GM21717 (cell line): ENCODE measurements around the gene MFNG.

Source experiments
- ATAC-seq: cut with Tn5 transposase; IDR thresholded peaks from one replicate; pipeline ENCODE4 v1.9.1; 2021; ENCODE audit warnings: mild to moderate bottlenecking, moderate library complexity; ENCODE audit not compliant: unreplicated experiment

The MFNG gene

DNA sequence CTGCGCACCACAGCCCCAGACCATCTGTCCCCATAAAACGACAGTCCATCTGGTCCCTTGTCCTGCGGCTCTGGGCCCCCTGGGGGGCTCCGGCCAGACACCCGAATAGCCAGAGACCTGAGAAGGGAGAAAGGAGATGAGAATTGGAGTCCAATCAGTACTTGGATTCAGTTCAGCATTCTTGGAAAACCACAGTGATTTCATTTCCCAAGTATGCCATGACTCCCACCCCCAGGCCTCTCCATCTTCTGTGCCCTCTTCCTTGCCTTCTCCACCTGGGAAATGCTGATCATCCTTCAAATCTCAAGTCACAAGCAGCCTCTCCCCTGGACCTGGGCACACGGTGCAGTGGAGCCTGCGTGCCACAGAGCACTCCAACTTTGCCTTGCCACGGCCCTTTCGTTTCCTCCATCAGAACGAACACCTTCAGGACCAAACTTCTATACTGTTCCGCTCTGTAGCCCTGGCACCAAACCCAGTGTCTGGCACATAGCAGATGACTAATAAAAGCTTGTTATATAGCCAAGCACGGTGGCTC is 10.9 kb upstream of the MFNG start:
- no peak for ATAC-seq

DNA sequence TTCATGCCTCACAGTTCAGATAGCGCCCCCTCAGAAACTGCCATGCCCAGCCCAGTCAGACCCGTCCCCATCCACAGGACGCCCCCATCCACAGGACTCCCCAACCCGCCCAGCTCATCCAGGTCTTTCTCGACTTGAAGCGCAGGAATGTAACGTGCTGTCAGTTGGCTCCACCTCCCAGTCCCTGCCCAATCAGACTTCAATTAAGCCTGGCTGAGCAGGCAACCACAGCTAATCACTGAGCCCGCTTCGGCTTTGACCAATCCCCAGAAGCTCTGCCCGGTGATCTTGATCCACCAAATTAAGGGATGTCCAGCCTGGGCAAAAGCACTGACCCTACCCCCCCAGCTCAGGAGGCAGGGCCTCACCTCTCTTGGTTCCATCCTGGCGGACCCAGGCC is 10.5 kb upstream of the MFNG start:
- ATAC-seq = no peak

DNA sequence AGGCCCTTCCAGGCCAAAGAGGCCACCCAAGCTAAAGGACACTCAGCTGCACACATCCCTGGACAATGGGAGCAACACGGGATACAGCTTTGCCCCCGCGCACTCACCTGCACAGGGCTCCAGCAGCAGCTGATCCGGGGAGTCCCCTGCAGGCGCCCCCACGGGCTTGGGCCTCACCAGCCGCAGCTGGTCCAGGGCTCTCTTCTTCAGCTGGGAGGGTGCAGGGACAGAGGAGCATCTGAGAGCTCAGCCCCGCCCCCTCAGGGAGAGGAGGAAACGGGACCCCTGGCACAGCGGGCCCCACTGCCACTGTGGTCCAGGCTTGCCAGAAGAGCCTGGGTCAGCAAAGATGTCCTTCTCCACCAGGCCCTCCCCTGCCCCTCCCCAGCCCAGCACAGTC is 7.8 kb upstream of the MFNG start:
- no peak for ATAC-seq

DNA sequence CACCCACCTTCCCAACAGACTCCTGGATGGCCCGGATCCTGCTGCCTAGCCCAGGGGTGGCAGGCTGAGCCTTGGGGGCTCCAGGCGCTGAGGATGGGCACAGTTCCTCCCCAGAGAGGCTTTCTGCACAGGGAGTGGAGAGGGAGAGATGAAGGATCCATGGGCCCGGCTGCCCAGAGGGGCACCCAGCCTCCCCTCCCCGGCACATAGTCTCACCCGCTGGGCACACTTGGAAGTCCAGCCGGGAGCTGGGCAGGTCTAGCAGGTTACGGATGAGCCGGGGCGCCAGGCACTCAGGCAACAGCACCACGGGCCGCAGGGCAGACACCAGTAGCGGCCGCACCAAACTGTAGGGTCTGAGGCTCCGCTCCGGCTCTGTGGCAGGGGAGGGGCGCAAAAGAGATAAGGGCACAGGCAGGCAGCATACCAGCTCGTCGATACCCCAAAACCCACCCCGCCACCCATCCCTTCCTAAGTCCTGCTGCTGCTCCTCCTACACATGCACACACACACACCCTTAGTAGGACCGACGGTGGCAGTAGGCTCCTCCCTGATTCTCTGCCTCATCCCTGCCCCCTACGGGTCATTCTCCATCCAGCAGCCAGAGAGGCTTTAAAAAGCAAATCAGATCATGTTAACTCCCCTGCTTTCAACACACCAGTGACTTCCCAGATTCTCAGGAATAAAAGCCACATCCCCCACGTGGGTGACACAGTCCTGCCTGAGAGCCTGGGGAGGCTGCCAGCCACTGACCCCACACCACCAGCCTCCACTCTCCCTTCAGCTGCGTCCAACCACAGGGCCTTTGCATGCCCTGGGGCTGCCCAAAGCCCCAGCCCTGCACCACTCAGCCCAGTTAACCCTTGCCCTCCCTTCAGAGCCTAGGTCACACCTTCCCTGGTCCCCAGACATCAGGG is 6.5 kb upstream of the MFNG start:
- no peak for ATAC-seq

DNA sequence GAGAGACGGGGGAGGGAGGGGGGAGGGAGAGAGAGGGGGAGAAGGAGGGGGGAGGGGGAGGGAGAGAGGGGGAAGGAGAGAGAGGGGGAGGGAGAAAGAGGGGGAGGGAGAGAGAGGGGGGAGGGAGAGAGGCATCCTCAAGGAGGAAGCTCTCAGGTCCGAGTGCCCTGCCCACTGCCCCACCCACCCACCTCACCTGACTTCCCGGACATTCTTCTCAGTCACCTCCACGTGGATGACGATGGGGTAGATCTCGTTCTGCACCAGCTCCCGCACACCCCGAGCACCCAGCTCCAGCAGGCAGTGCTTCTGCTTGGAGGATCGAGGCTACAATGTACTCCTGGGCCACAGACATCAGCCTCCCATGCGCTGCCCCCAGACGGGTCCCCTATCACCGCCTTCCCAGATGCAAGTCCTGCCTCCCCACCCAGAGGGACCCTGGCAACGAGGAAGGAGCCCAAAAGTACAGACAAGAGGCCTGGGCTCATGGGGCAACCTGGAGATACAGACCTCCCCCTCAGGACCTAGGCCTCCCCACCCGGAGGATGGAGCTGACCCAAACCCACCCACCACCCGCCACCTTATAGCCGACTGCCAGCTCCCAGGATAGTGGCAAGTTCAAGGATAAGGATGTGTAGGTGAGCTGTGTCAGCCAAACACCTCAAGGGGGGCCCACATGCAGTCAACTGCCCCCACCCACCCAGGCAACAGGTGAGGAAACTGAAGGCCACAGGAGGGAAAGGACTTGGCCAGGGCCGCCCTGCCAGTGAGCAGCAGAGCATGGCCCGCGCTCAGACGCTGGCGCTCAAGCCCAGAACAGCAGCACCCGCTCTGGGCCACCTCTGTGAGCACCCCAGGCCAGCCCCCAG is 5.6 kb upstream of the MFNG start:
- ATAC-seq = no peak

DNA sequence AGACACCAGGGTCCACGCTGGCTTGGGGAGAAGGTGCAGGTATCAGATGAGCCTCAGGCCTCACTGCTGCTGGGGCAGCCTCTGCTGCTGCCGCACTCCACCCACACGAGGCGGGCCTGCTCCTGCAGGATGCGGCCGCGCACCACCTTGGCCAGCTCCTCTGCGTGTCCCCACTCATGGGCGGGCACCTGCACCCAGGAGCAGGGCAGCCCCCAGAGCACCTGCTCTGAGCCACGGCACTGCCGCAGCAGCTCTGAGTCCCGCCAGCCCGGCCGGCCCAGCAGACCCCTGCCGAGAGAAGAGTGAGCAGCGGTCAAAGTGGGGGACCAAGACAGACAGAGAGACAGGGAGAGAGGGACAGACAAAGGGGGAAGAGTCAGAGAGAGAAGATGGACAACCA is 4.9 kb upstream of the MFNG start:
- ATAC-seq = no peak

DNA sequence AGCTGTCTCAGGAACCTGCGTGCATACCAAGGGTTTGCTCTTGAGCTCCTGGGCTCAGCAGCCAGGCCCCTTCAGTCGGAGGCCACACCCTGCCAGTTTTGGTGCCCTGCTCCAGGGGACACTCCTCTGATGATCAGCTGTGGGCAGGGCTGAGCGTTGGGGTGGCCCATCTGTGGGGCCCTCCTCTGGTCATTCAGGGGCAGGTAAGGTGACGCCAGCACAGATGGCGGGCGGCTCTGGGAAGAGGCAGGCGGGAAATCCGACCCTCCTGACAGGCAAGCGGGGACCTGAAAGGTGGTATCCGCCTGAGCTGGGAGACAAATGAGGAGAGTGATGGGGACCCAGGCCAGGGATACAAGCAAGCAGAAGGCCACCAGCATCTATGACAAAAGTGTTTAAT is 3.8 kb upstream of the MFNG start:
- no peak for ATAC-seq

DNA sequence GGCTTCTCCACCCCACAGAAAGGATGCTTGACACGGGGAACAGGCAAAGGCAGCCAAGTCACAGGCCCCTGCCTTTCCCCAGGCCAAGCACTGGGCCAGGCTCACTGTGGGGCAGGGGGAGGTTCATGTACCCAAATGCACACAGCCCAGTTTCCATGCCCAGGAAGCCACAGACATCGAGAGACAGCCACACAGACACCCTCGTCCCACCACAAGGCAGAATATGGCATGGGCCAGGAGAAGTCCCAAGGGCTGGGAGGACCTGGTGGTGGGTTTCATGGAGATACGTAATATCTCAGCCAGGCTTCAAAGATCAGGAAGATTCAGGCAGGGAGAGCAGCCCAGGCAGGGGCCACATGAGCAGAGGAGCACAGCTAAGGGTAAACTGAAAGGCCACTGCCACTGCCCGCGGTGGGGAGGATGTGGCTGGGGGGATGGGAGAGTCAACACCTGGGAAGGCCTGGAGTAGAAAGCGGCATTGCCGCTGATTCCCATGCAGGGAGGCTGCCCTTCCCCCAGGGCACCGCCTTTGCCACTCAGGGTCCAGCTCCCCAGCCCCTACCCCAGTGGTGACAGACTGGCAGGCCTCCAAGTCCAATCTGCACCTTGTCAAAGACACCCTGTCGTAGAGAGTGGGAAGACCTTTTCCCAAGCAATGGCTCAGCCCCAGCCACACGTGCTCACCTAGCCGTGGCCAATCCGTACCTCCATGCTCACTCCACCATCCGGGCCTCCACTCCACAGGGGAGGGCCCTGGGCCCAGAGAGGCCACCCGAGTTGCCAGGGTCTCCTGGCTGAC is 2.4 kb upstream of the MFNG start:
- no peak for ATAC-seq

DNA sequence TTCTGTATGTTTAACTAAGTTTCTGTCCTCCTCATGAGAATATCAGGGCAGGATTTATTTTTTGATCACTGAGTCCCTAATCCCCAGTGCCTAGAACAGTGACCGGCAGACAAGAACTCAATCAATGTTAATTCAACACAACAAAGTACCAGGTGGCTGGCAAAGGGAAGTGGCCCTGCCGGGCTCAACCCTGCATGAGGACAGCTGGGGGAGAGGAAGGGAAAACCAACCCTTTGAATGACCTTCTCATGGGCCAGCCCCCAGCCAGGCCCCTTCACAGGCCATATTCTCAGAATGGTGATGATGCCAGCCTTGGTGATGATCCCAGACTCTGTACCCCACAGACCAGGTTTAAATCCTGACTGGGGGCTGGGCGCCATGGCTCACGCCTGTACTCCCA is 1.4 kb upstream of the MFNG start:
- no peak for ATAC-seq

DNA sequence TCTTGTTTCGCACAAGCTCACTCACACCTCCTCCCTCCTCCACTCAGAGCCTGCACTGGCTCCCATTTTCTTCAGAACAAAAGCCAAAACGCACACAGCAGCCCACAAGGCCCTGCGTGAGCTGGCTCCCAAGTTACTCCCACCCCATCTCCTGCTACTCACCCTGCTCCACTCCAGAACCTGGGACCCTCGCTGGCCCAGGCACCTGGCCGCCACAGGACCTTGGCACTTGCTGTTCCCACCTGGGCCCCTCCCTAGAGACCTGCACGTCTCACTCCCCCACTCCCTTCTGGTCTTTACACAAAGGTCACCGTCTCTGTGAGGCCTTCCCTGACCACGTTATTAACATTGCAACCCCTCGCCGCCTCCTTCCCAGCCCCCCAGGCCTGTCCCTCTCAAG is 945 bp upstream of the MFNG start:
- no peak for ATAC-seq

DNA sequence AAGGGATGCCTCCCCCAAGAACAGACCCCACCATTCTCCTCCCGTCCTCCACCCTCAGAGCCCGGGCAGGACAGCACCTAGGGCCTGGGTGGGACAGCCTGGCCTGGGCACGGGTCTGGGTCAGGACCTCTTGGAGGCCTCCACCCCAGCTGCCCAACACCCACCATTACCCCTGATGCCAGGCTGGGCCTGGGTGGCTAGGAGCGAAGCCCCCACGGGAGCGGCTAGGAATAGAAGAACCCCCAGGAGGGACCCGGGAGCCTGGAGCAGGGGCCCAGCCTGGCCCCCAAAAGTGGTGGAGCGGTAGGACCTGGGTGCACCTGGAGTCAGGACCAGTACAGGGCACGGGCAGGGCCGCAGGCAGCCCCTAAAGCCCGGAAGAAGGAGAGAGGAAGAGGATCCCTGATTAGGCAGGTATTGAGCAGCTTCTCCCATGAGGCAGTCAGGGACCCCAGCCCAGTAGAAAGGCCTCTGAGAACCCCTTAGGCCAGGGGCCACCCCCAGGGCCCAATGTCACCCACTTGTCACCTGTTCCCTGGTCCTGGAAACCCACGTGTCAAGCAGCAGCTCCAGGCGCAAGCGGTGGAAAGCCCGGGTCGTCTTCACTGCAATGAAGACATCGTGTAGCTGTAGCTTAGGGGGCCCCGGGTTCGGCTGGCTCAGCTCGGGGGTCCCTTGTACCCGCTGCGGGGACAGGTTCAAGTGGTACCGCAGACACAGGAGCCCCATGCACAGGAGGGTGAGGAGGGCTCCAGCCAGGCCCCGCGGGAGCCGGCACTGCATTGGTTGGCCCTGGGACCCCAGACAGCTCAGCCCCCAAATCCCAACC is 575 bp downstream of the MFNG start:
- ATAC-seq = no peak

DNA sequence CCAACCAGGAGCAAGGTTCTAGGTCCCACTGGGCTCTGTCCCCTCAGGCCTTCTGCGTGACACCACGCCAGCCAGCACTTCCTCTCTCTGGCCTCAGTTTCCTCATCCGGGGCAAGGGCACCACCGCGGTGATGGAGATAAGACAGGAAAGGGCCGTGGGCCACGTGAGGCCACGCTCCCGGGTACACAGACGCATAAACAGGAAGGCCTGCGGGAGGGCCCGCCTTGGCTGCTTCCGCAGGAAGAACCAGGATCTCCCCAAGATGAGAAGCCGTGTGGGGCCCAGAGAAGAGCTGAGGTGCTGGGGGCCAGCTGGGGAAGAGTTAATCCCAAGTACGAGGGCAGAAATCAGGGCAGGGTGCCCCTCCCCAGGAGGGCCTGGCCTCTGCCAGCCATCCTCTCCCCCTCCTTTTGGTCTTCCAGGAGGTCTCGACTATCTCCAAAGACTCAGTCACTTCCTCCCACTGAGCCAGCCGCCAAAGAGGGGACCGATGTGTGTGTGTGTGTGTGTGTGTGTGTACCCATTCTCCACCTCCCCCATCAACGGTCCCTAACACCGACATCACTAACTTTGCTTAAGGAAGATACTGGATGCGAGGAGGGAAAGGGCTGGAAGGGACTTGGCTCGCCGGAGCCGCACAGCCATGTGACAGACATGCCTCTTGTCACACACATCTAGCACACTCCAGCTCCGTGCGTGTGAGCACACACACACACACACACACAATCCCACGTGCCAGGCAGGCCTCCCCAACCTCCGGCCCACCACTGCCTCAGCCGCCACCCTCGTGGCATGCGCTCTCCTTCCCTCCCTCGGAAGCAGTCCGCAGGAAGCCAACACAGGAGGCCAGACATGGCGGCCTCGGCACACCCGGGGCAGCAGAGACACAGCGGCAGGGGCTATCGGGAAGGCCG is 1.4 kb downstream of the MFNG start:
- ATAC-seq = no peak

DNA sequence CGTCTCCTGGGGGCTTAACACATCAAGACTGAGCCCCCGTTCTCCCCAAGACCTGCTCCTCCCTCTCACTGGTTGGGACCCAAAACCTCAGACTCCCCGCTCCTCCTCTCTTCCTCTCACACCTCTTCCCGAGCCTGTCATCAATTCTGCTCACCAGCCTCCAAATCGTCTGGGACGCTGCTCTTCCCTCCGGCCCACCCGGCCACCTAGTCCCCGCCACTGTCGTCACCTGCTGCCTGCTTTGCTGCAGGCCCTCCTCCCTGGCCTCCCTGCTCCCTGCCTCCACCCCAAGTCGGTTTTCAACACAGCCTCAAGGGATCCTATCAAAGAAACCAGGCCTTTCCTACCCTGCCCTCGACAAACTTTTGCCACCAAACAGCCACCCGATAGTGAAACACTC is 3.1 kb downstream of the MFNG start:
- ATAC-seq = no peak

DNA sequence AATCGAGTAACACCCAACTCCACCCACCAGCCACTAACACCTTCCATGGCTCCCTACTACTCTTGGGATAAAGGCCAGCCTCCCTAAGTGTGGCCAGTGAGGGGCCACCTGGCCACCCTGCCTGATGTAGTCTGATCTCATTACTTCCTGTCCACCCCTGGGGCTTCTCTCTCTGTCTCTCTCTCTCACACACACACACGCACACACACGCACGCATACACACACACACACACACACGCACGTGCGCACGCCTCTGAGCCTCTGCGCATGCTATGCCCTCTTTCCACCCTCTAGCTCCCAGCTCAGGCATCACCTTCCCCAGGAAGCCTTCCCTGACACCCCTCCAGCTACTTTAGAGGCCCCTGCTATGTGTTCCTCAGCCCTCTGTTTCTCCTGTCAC is 3.9 kb downstream of the MFNG start:
- no peak for ATAC-seq

DNA sequence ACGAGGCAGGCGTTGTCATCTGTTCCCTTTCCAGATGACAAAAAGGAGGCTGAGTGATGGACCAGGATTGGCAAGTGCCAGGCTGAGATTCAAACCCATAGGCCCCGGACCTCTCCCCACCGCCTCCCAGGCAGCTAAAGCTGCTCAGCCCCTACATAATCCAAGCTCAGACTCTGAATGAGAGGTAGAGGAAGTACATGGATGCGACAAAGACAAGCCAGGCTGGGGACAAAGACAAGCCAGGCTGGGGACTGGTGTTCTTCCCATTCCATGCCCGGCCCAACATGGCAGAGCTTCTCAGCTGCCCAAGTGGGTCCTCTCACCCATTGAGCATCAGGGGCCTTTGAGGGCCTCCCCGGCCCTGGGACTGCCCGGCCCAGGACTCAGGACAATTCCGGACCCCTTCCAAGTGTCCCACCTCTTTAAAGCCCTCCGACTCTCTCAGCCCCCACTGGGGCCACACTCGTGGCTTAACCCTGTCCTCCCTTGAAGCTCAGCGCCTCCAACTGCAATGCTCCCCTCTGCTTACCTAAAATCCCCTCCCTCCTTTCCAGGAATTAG is 4.8 kb downstream of the MFNG start:
- no peak for ATAC-seq

DNA sequence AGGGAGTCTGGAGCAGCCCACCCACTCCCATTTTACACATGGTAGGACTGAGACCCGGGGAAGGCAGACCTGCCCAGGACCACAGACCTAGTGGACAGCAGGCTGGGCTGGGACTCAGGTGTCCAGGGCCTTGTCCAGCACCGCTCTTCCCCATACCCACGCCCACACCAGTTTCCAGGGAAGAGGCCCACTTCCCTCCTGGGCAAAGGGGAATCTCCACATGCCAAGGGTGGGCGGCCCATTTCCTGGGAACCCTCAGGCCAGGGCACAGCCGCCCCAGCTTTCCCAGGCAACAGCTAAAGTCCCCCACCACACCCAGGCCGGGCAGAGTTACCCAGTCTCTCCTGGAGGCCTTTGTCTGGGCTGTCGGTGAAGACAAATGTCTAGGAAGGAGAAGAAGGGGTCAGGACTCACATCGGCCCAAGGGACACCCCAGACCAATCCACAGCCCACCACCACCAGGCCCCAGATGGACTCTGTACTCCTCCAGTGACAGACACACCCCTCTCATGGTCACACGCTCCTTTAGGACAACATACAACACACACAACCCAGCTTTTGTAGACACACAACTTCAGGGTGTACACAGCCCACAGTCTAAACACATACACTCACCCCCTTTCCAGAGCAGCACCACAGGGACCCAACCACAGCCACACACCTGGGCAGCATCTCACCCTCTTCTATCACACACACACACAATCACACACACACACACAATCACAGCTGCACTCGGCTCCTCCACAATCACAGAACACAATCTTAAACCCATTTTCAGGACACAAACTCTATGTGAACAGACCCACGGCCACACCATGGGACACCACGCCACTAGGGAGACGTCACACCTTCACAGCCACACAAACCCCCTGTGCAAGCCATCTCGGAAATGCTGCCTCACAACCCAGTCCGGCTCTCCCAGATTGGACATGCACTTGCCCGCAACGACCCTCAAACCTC is 5.5 kb downstream of the MFNG start:
- no peak for ATAC-seq

DNA sequence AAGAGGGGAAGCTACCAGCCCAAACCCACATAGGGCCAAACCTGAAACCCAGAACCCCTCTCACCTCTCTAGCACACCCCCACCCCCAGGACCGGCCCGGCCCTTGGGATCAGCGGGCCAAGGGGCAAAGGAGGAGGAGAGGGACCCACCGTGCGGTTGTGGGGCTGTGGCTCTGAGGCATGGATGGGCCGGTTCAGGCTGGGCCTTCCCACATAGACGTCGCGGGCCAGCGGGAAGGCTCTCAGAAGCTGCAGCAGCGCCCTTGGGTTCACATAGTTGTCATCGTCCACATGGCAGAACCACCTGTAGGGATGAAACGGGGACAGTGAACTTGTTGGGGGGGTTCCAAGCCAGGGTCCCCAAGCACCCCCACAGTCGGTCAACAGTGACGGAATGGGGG is 7.0 kb downstream of the MFNG start:
- ATAC-seq = no peak
